Measurements from ENCODE around the gene CREB3L2. TPM values are rescaled to one million over a fixed set of nuclear protein-coding genes. Genes with fewer than 3 reads are reported as not detected.

The CREB3L2 gene
- total and polyA plus RNA-seq, 2 of the 8 experiments (the other 6 are each of a cell fraction or from before 2014, with no cell fraction given): 14.4 to 48.3 TPM

GRCh38 chr7:137869260-137869659 lies 132.6 kb downstream of the CREB3L2 start:
- H3K9me3 ChIP-seq (ENCODE audit: insufficient read depth in 2 of 2, low read depth in 1 of 2, low read length in 1 of 2): no peaks in the 10 kb centered on the region
- WGBS, 2 experiments (ENCODE audit: extremely low coverage in 1 of 2, insufficient coverage in 1 of 2, insufficient read length in 1 of 2, insufficient replicate concordance in 2 of 2, low coverage in 1 of 2, low lambda C conversion rate in 2 of 2, missing lambda C conversion rate in 1 of 2): 92% methylated on average over 3 of the region's 3 CpGs; no CpG with 5 or more reads in 1 of the 2 experiments
- DNase-seq (ENCODE audit: low read depth in 1 of 2, low spot score in 2 of 2): no peak
- H3K4ac ChIP-seq (replicated peaks; ENCODE audit: insufficient read length, low read depth, low read length): no peak overlapping the region
- no peak overlapping the region for H2BK12ac ChIP-seq (ENCODE audit: low read depth, low read length)
- H2BK5ac ChIP-seq (ENCODE audit: low read depth, low read length): no peak overlapping the region
- ChIA-PET POLR2A (ENCODE audit: partially characterized antibody) (no interaction called here), CTCF (ENCODE audit: partially characterized antibody) (interaction anchor here (0.7 to 1.3 kb wide), 3 partner anchors 51 to 213 kb away, joined by 3 to 4 read pairs (median 3); no protein-coding TSS in a partner anchor)
- no peak overlapping the region for H3K4me2 ChIP-seq (ENCODE audit: insufficient read depth in 1 of 2, low read depth in 2 of 2, low read length in 2 of 2)
- H3K4me3 ChIP-seq (ENCODE audit: extremely low read depth in 1 of 4, insufficient read depth in 2 of 4, low read depth in 3 of 4, low read length in 4 of 4): no peak overlapping the region
- no peaks in the 10 kb centered on the region for H3K79me2 ChIP-seq (ENCODE audit: control insufficient read depth in 1 of 2, insufficient read depth in 2 of 2, low read length in 2 of 2)
- peaks cover 0 to 10% (median 0%) of the 10 kb centered on the region in 4 experiments; a peak in 3 of 8 replicates for H3K36me3 ChIP-seq (ENCODE audit: control insufficient read depth in 2 of 4, insufficient read depth in 4 of 4, low read length in 3 of 4)
- H3K27ac ChIP-seq (ENCODE audit: low read depth, low read length): no peak overlapping the region
- H4K20me1 ChIP-seq (replicated peaks in 1 of 2; ENCODE audit: control insufficient read depth in 1 of 2, insufficient read depth in 2 of 2, low read length in 2 of 2): no peaks in the 10 kb centered on the region
- FAIRE-seq: no peak
- H2AK5ac ChIP-seq (ENCODE audit: low read depth, low read length): no peak overlapping the region
- no peak overlapping the region for H3K18ac ChIP-seq (ENCODE audit: extremely low read depth, low read length)
- peaks cover 0 to 4% (median 0%) of the 10 kb centered on the region in 4 experiments; a peak in 2 of 7 replicates for H3K4me1 ChIP-seq (replicated peaks in 1 of 4; ENCODE audit: control insufficient read depth in 3 of 4, insufficient read depth in 4 of 4, low read length in 3 of 4)
- no peak overlapping the region for H4K5ac ChIP-seq (ENCODE audit: insufficient read length, low read depth, low read length)
- no peak overlapping the region for H4K8ac ChIP-seq (ENCODE audit: extremely low read depth, insufficient read depth, low read length)
- no peak overlapping the region for H3K9ac ChIP-seq (replicated peaks in 1 of 4; ENCODE audit: extremely low read depth in 1 of 4, low read depth in 3 of 4, low read length in 3 of 4)
- H3K56ac ChIP-seq (replicated peaks; ENCODE audit: insufficient read length, low read depth, low read length): no peak overlapping the region
- H3K23me2 ChIP-seq (ENCODE audit: low read depth, low read length): no peaks in the 10 kb centered on the region; the same call in 1 of the 2 replicates
- TF ChIP-seq NANOG (IDR thresholded peaks at IDR 0.05; ENCODE audit: insufficient read depth, low read depth, low read length, poor library complexity, severe bottlenecking) (no peak), MAFK (IDR thresholded peaks at IDR 0.05; ENCODE audit: low read depth, low read length) (peak; percentile 28; the same call in 1 of the 2 replicates)
- no peak overlapping the region for H2AFZ ChIP-seq (ENCODE audit: low read length)
- no peaks in the 10 kb centered on the region for H3K79me1 ChIP-seq (ENCODE audit: low read depth, low read length)
- no peaks in the 10 kb centered on the region for H3K27me3 ChIP-seq (replicated peaks in 1 of 4; ENCODE audit: control insufficient read depth in 3 of 4, extremely low read depth in 1 of 4, insufficient read depth in 3 of 4, low read length in 3 of 4)
- no peak overlapping the region for H3K23ac ChIP-seq (ENCODE audit: insufficient read length)
- H4K91ac ChIP-seq (replicated peaks; ENCODE audit: insufficient read length, low read length): no peak overlapping the region
- H2BK20ac ChIP-seq (ENCODE audit: low read length): no peak overlapping the region
- no peak overlapping the region for H3K14ac ChIP-seq (ENCODE audit: insufficient read length)
- H2BK120ac ChIP-seq (replicated peaks; ENCODE audit: low read depth, low read length): no peak overlapping the region
- H2BK15ac ChIP-seq (ENCODE audit: low read length): no peak overlapping the region
